Ishikawa (cell line): ENCODE results near the gene PUS10.

ENCODE experiments used
- CEBPB ChIP-seq: IDR thresholded peaks from 2 replicates; pipeline ENCODE4 v1.6.1; 2012
- CREB1 ChIP-seq: IDR thresholded peaks from 2 replicates; pipeline ENCODE4 v1.6.1; 2012; ENCODE audit warnings: low read depth
- EGR1 ChIP-seq: IDR thresholded peaks from 2 replicates; pipeline ENCODE4 v1.6.1; 2012
- EP300 ChIP-seq: IDR thresholded peaks from 2 replicates; pipeline ENCODE4 v1.6.1; 2012; ENCODE audit warnings: borderline replicate concordance
- FOXM1 ChIP-seq: IDR thresholded peaks from 2 replicates; pipeline ENCODE4 v1.6.1; 2012; ENCODE audit warnings: low read depth, borderline replicate concordance
- MAX ChIP-seq: IDR thresholded peaks from 2 replicates; pipeline ENCODE4 v1.6.1; 2012
- NFIC ChIP-seq: IDR thresholded peaks from 2 replicates; pipeline ENCODE4 v1.6.1; 2012
- RAD21 ChIP-seq: IDR thresholded peaks from 2 replicates; pipeline ENCODE4 v1.6.1; 2012; ENCODE audit warnings: low read depth
- REST ChIP-seq: IDR thresholded peaks from 2 replicates; pipeline ENCODE4 v1.6.1; 2012; ENCODE audit warnings: low read depth, mild to moderate bottlenecking
- TAF1 ChIP-seq: IDR thresholded peaks from 2 replicates; pipeline ENCODE4 v1.6.1; 2012; ENCODE audit warnings: low read depth, mild to moderate bottlenecking
- TCF12 ChIP-seq: IDR thresholded peaks from 2 replicates; pipeline ENCODE4 v1.6.1; 2012; ENCODE audit warnings: low read depth
- TEAD4 ChIP-seq: IDR thresholded peaks from 2 replicates; pipeline ENCODE4 v1.6.1; 2012
- USF1 ChIP-seq: IDR thresholded peaks from 2 replicates; pipeline ENCODE4 v1.6.1; 2012
- YY1 ChIP-seq: IDR thresholded peaks from 2 replicates; pipeline ENCODE4 v1.6.1; 2012; ENCODE audit warnings: low read depth
- ZBTB7A ChIP-seq: IDR thresholded peaks from 2 replicates; pipeline ENCODE4 v1.6.1; 2012; ENCODE audit warnings: low read depth

PUS10 gene

GRCh38 chr2:61016392-61017002 is 1.6 kb downstream of the PUS10 start:
- TF ChIP-seq REST, result no peak
- no peak for TF ChIP-seq MAX
- TF ChIP-seq TAF1, result no peak
- no peak for TF ChIP-seq USF1
- no peak for TF ChIP-seq EP300
- TF ChIP-seq FOXM1, result no peak; the same call in 1 of the 2 replicates
- no peak for TF ChIP-seq EGR1
- no peak for TF ChIP-seq NFIC
- TF ChIP-seq TCF12, result no peak
- TF ChIP-seq YY1, result no peak
- TF ChIP-seq CREB1, result no peak
- no peak for TF ChIP-seq RAD21
- no peak for TF ChIP-seq TEAD4
- TF ChIP-seq ZBTB7A, result no peak
- no peak for TF ChIP-seq CEBPB

GRCh38 chr2:61015976-61016375 is 2.1 kb downstream of the PUS10 start:
- 0 out of 2 replicates have a peak, but pooled peaks have one; percentile 23 for TF ChIP-seq CEBPB
- TF ChIP-seq NFIC, result peak; percentile 58; the same call in 1 of the 2 replicates
- no peak for TF ChIP-seq RAD21

- no peak for TF ChIP-seq CREB1
- TF ChIP-seq REST, result no peak
- TF ChIP-seq MAX, result no peak
- TF ChIP-seq USF1, result no peak
- no peak for TF ChIP-seq FOXM1
- no peak for TF ChIP-seq YY1
- no peak for TF ChIP-seq NFIC
- TF ChIP-seq ZBTB7A, result no peak
- no peak for TF ChIP-seq TEAD4
- no peak for TF ChIP-seq TCF12
- TF ChIP-seq RAD21, result no peak
- no peak for TF ChIP-seq EGR1
- no peak for TF ChIP-seq CEBPB
- no peak for TF ChIP-seq EP300
- no peak for TF ChIP-seq TAF1
Observed at GRCh38 chr2:61014763-61015162, 3.3 kb downstream of the PUS10 start.

- no peak for TF ChIP-seq TAF1
- TF ChIP-seq RAD21, result no peak
- TF ChIP-seq USF1, result no peak
- no peak for TF ChIP-seq ZBTB7A
- no peak for TF ChIP-seq NFIC
- TF ChIP-seq CREB1, result no peak
- TF ChIP-seq FOXM1, result no peak
- TF ChIP-seq EP300, result no peak
- no peak for TF ChIP-seq YY1
- no peak for TF ChIP-seq REST
- no peak for TF ChIP-seq TEAD4
- TF ChIP-seq EGR1, result no peak
- no peak for TF ChIP-seq CEBPB
Observed at GRCh38 chr2:61013382-61013781, 4.7 kb downstream of the PUS10 start.
